ENCODE measurements around the gene SHLD2.

Gene SHLD2

GRCh38 chr10:87058171-87058570 is 36.8 kb upstream of the SHLD2 start:
- DNase-seq (ENCODE audit: low read depth): no peak
- H3K4me3 ChIP-seq (ENCODE audit: low read depth, low read length): no peak overlapping the region
- TF ChIP-seq CTCF (IDR thresholded peaks at IDR 0.05; ENCODE audit: control insufficient read depth, extremely low read depth, insufficient read depth): no peak

GRCh38 chr10:87059401-87059800 is 35.6 kb upstream of the SHLD2 start:
- TF ChIP-seq CTCF (IDR thresholded peaks at IDR 0.05; ENCODE audit: control insufficient read depth, extremely low read depth, insufficient read depth): no peak
- no peak for DNase-seq (ENCODE audit: low read depth)

DNA sequence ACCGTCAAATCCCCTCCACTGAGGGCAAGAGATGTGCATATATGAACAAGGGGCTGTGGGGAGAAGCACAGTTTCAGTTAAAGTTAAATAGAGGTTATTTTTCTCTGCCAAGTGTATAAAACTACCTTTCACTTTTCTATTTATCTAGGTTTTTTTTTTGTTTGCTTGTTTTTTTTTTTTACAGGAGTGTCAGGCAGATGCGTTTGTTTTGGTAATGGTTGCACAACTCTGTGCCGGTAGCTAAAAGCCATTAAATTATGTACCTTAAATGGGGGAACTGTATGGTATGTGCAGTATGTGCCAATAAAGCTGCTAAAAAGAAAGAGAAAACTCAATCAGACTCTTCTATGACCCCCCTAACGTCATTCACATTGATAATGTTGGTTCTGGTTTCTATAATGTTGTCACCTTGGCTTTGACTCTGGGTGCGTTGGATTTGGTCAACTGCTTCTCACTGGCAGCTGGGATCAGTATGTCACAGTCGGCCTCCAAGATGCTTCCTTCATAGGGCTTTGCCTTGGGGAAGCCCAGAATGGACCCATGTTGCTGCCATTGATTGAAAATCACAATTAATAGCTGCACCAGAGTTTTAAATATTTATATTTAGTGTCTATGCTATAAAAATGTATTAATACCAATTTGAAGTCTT is 34.6 kb upstream of the SHLD2 start:
- H3K4me3 ChIP-seq (ENCODE audit: low read depth, low read length): no peak overlapping the region
- no peak for TF ChIP-seq CTCF (IDR thresholded peaks at IDR 0.05; ENCODE audit: control insufficient read depth, extremely low read depth, insufficient read depth)
- DNase-seq (ENCODE audit: low read depth): no peak

More at GRCh38 chr10:87059401-87059800, 35.6 kb upstream of the SHLD2 start:
- no peak overlapping the region for H3K4me3 ChIP-seq (ENCODE audit: low read depth, low read length)

GRCh38 chr10:87064651-87065050 is 30.4 kb upstream of the SHLD2 start:
- H3K4me3 ChIP-seq (ENCODE audit: low read depth, low read length): no peak overlapping the region
- TF ChIP-seq CTCF (IDR thresholded peaks at IDR 0.05; ENCODE audit: control insufficient read depth, extremely low read depth, insufficient read depth): no peak
- no peak for DNase-seq (ENCODE audit: low read depth)

DNA sequence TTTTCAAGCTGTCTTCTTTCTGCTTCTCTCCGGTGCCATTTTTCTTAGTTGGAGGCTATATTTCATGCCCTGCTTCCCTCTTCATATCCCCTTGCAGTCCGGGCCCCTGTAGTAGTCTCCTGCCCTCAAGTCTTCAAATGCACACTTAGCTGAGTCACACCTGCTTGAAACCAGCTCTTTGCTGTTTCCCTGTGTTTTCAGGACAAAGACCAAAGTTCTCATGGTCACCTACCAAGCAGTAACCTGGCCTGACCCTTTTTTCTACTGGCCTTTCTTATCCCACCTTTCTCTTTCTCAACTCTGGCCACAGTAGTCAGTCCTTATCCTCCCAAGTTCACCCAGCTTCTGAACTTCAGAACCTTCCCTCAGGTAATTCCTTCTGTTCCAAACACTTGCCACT is 28.8 kb upstream of the SHLD2 start:
- no peak for DNase-seq (ENCODE audit: low read depth)
- no peak for TF ChIP-seq CTCF (IDR thresholded peaks at IDR 0.05; ENCODE audit: control insufficient read depth, extremely low read depth, insufficient read depth)
- no peak overlapping the region for H3K4me3 ChIP-seq (ENCODE audit: low read depth, low read length)

DNA sequence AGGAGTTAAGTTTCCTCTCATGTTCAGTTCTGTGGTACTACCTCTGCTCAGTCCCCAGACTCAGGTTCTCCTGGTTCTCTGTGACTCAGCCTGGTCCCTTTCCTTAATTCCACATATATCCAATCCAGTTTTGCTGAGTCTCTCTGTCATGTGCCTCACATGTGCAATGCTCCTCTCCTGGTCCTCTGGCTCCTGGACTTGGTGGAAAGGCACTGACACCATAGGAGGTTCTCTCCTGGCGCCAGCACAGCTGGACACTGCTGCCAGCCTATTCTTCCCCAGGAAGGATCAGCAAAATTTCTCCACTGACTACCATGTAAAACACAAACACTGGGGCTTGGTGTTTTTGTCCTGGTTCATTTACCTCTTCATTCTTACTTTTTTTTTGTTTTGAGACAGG is 28.1 kb upstream of the SHLD2 start:
- no peak for TF ChIP-seq CTCF (IDR thresholded peaks at IDR 0.05; ENCODE audit: control insufficient read depth, extremely low read depth, insufficient read depth)
- DNase-seq (ENCODE audit: low read depth): no peak
- H3K4me3 ChIP-seq (ENCODE audit: low read depth, low read length): no peak overlapping the region

GRCh38 chr10:87068281-87068680 is 26.7 kb upstream of the SHLD2 start:
- DNase-seq (ENCODE audit: low read depth): no peak
- H3K4me3 ChIP-seq (ENCODE audit: low read depth, low read length): no peak overlapping the region
- TF ChIP-seq CTCF (IDR thresholded peaks at IDR 0.05; ENCODE audit: control insufficient read depth, extremely low read depth, insufficient read depth): no peak

Data from LNCaP clone FGC (cell line).